Measurements from ENCODE around the gene CCDC188.

Gene CCDC188

GRCh38 chr22:20154602-20155187 is 3.8 kb upstream of the CCDC188 start:
- TF ChIP-seq CTCF (IDR thresholded peaks at IDR 0.05; ENCODE audit: extremely low read depth, missing control alignments): no peak
- no peak for DNase-seq (ENCODE audit: low spot score)

- no peak for DNase-seq (ENCODE audit: low spot score)
- TF ChIP-seq CTCF (IDR thresholded peaks at IDR 0.05; ENCODE audit: extremely low read depth, missing control alignments): no peak
Measured at GRCh38 chr22:20153945-20154344, 3.1 kb upstream of the CCDC188 start.

GRCh38 chr22:20152464-20152890 is 1.6 kb upstream of the CCDC188 start:
- TF ChIP-seq CTCF (IDR thresholded peaks at IDR 0.05; ENCODE audit: extremely low read depth, missing control alignments): no peak
- no peak for DNase-seq (ENCODE audit: low spot score)

GRCh38 chr22:20151276-20151588 is 377 bp upstream of the CCDC188 start:
- no peak for TF ChIP-seq CTCF (IDR thresholded peaks at IDR 0.05; ENCODE audit: extremely low read depth, missing control alignments)
- no peak for DNase-seq (ENCODE audit: low spot score)

GRCh38 chr22:20149257-20150250 is 1.3 kb downstream of the CCDC188 start:
- no peak for DNase-seq (ENCODE audit: low spot score)
- no peak for TF ChIP-seq CTCF (IDR thresholded peaks at IDR 0.05; ENCODE audit: extremely low read depth, missing control alignments)

- no peak for TF ChIP-seq CTCF (IDR thresholded peaks at IDR 0.05; ENCODE audit: extremely low read depth, missing control alignments)
Measured at GRCh38 chr22:20148414-20148813, 2.4 kb downstream of the CCDC188 start.

GRCh38 chr22:20147237-20147988 is 3.4 kb downstream of the CCDC188 start:
- no peak for DNase-seq (ENCODE audit: low spot score)
- no peak for TF ChIP-seq CTCF (IDR thresholded peaks at IDR 0.05; ENCODE audit: extremely low read depth, missing control alignments)

More at GRCh38 chr22:20148414-20148813, 2.4 kb downstream of the CCDC188 start:
- no peak for DNase-seq (ENCODE audit: low spot score)

Data from GM20000 (cell line).